K562 (cell line): Measurements from ENCODE around the gene ZDHHC11. TPM values are rescaled to one million over a fixed set of nuclear protein-coding genes. Genes with fewer than 3 reads are reported as not detected.
"Not testable (repeated sequence)": the region's sequence is repeated elsewhere in the genome, so short reads cannot be mapped to it uniquely, and the experiment has no call there.

Experiments used
- ATAC-seq: fragments of 200-7000 bp; cut with Tn5 transposase; 3 replicates; pipeline ENCODE4 v1.9.1; 2020; ENCODE audit warnings: moderate library complexity
- BruUV-seq: library from RNA; stranded (reverse); fragments of 400-500 nt; replicated peaks from 2 replicates; lab custom pipeline; 2021; lab: Mats Ljungman, UMichigan
- CTCF ChIA-PET: fragments of 300-600 bp; formaldehyde crosslinking; extraction: SDS; loops from one replicate; lab custom pipeline; 2021; ENCODE audit warnings: low intra/inter-chr PET ratio; lab: Yijun Ruan, JAX
- POLR2A ChIA-PET: fragments of 300-600, 350-650 bp; sonication (Branson Sonifier 250); formaldehyde crosslinking; extraction: SDS; loops from one replicate; lab custom pipeline; 2021; ENCODE audit warnings: antibody characterized with exemption, inconsistent platforms; lab: Yijun Ruan, JAX
- DNase-seq, 4 experiments: peaks; one replicate each; pipeline versions ENCODE4 v3.0.0 to v3.0.0-alpha.2; 2011 to 2018; ENCODE audit warnings: low spot score in 3 of 4, mixed read lengths in 3 of 4; ENCODE audit errors: extremely low read depth in 1 of 4
- FAIRE-seq: peaks from 2 replicates; lab custom pipeline; 2011; peaks lifted over from hg19 to GRCh38; lab: Jason Lieb, UNC
- H2AFZ ChIP-seq: 2 replicates; pipeline ENCODE4 v1.6.0; 2011; ENCODE audit warnings: low read depth, low read length, control low read depth, inconsistent platforms
- H3K27ac ChIP-seq: fragments of 200-600 bp; 3 replicates; pipeline ENCODE4 v1.8.0; 2011; ENCODE audit warnings: low read depth, mild to moderate bottlenecking, control low read depth, inconsistent platforms, low read length, moderate library complexity, mixed read lengths; ENCODE audit errors: extremely low read depth
- H3K27me3 ChIP-seq, 2 experiments: fragments of 300-600 bp in 1 of 2; 2 replicates in 1 of 2; 3 replicates in 1 of 2; pipeline versions ENCODE4 v1.6.0 to v1.8.0; 2011; ENCODE audit warnings: inconsistent platforms in 2 of 2, low read length in 2 of 2, mild to moderate bottlenecking in 1 of 2, mixed read lengths in 1 of 2, moderate library complexity in 1 of 2; ENCODE audit not compliant: control insufficient read depth in 2 of 2, insufficient read depth in 2 of 2
- H3K36me3 ChIP-seq: fragments of 300-600 bp; 3 replicates; pipeline ENCODE4 v1.8.0; 2011; ENCODE audit warnings: mild to moderate bottlenecking, low read length, inconsistent platforms; ENCODE audit not compliant: control insufficient read depth, insufficient read depth
- H3K4me1 ChIP-seq, 2 experiments: fragments of 200-600 bp in 1 of 2; replicated peaks in 1 of 2; 2 replicates in 1 of 2; 3 replicates in 1 of 2; pipeline versions ENCODE4 v1.5.1 to v1.8.0; 2011; ENCODE audit warnings: inconsistent platforms in 2 of 2, low read length in 2 of 2, mild to moderate bottlenecking in 1 of 2, mixed read lengths in 1 of 2, moderate library complexity in 1 of 2; ENCODE audit not compliant: control insufficient read depth in 2 of 2, insufficient read depth in 2 of 2
- H3K4me2 ChIP-seq: 2 replicates; pipeline ENCODE4 v1.6.1; 2011; ENCODE audit warnings: low read length, control low read depth, inconsistent platforms, mixed read lengths; ENCODE audit not compliant: insufficient read depth
- H3K4me3 ChIP-seq: fragments of 200-600 bp; sonication (generic), shearing (Covaris generic); 2 replicates; pipeline ENCODE4 v1.5.1; 2016; ENCODE audit warnings: control low read depth, inconsistent platforms
- H3K79me2 ChIP-seq: fragments of 200-600 bp; 3 replicates; pipeline ENCODE4 v1.8.0; 2011; ENCODE audit warnings: low read length, inconsistent platforms; ENCODE audit not compliant: control insufficient read depth, insufficient read depth
- H3K9ac ChIP-seq, 2 experiments: 2 replicates each; pipeline versions ENCODE4 v1.6.0 to v1.6.1; 2011; ENCODE audit warnings: low read depth in 2 of 2, low read length in 2 of 2, control low read depth in 1 of 2, inconsistent platforms in 1 of 2, mild to moderate bottlenecking in 1 of 2, mixed read lengths in 1 of 2; ENCODE audit not compliant: insufficient read depth in 1 of 2
- H3K9me1 ChIP-seq: one replicate; pipeline ENCODE4 v1.6.0; 2011; ENCODE audit warnings: inconsistent platforms, mild to moderate bottlenecking, low read length, moderate library complexity; ENCODE audit not compliant: control insufficient read depth, insufficient read depth
- H3K9me3 ChIP-seq: replicated peaks from 2 replicates; pipeline ENCODE4 v1.5.1; 2011; ENCODE audit warnings: low read depth, low read length, inconsistent platforms; ENCODE audit not compliant: control insufficient read depth, insufficient read depth
- H4K20me1 ChIP-seq: replicated peaks from 2 replicates; pipeline ENCODE4 v1.6.1; 2011; ENCODE audit warnings: low read length, inconsistent platforms, mixed read lengths; ENCODE audit not compliant: control insufficient read depth, insufficient read depth
- ARID1B ChIP-seq: fragments of 450-650 bp; IDR thresholded peaks from 2 replicates; pipeline ENCODE4 v1.6.1; 2016; ENCODE audit warnings: antibody characterized with exemption, mild to moderate bottlenecking, inconsistent platforms
- CBFA2T2 ChIP-seq: fragments of 450-650 bp; conservative IDR thresholded peaks from 2 replicates; pipeline ENCODE4 v1.6.1; 2017; ENCODE audit warnings: mild to moderate bottlenecking
- CBFA2T3 ChIP-seq: fragments of 450-650 bp; IDR thresholded peaks from 2 replicates; pipeline ENCODE4 v1.6.1; 2017
- DPF2 ChIP-seq: fragments of 450-650 bp; IDR thresholded peaks from 2 replicates; pipeline ENCODE4 v1.6.1; 2016
- GATA2 ChIP-seq: sonication (generic); formaldehyde crosslinking; IDR thresholded peaks from 2 replicates; pipeline ENCODE4 v1.4.0; 2020; ENCODE audit warnings: mild to moderate bottlenecking, missing genetic modification reagents
- HDAC1 ChIP-seq, 2 experiments: fragments of 450-650 bp; IDR thresholded peaks; 2 replicates each; pipeline ENCODE4 v1.6.1; 2016 to 2017; ENCODE audit warnings: inconsistent platforms in 1 of 2, mild to moderate bottlenecking in 1 of 2, moderate library complexity in 1 of 2
- HDAC2 ChIP-seq: fragments of 450-650 bp; IDR thresholded peaks from 2 replicates; pipeline ENCODE4 v1.6.1; 2016; ENCODE audit warnings: mild to moderate bottlenecking
- NCOR1 ChIP-seq: fragments of 450-650 bp; IDR thresholded peaks from 2 replicates; pipeline ENCODE4 v1.6.1; 2016; ENCODE audit warnings: mild to moderate bottlenecking, moderate library complexity
- NFIC ChIP-seq: fragments of 450-650 bp; IDR thresholded peaks from 2 replicates; pipeline ENCODE4 v1.6.1; 2017; ENCODE audit warnings: mild to moderate bottlenecking, inconsistent platforms
- RCOR1 ChIP-seq, 2 experiments: IDR thresholded peaks; 2 replicates each; pipeline ENCODE4 v1.6.1; 2012; ENCODE audit warnings: low read depth in 2 of 2, low read length in 2 of 2, borderline replicate concordance in 1 of 2, improper control_type of control experiment in 1 of 2
- REST ChIP-seq, 2 experiments: fragments of 450-650 bp; formaldehyde crosslinking in 1 of 2; IDR thresholded peaks; 2 replicates each; pipeline versions ENCODE4 v1.4.0 to v1.6.1; 2014 to 2020; ENCODE audit warnings: mild to moderate bottlenecking in 2 of 2, borderline replicate concordance in 1 of 2, low read depth in 1 of 2
- SMARCA4 ChIP-seq: fragments of 450-650 bp; IDR thresholded peaks from 2 replicates; pipeline ENCODE4 v1.6.1; 2016
- SOX6 ChIP-seq: fragments of 450-650 bp; IDR thresholded peaks from 2 replicates; pipeline ENCODE4 v1.6.1; 2014; ENCODE audit warnings: mild to moderate bottlenecking
- TEAD1 ChIP-seq, 2 experiments: fragments of 450-650 bp in 1 of 2; sonication (generic) in 1 of 2; formaldehyde crosslinking; IDR thresholded peaks; 2 replicates each; pipeline versions ENCODE4 v1.4.0 to v1.8.0; 2020 to 2022; ENCODE audit warnings: mild to moderate bottlenecking in 2 of 2, missing genetic modification reagents in 1 of 2
- TEAD2 ChIP-seq: fragments of 450-650 bp; IDR thresholded peaks from 2 replicates; pipeline ENCODE4 v1.6.1; 2016; ENCODE audit warnings: missing genetic modification characterization, control low read depth, missing compliant biosample characterization
- WGBS: fragments of 100-300 bp; shearing (Covaris generic); methylation state at CpG from one replicate; pipeline ENCODE4 v1.1.6; 2016; ENCODE audit warnings: low coverage, mixed read lengths; ENCODE audit not compliant: insufficient coverage; ENCODE audit errors: missing lambda C conversion rate; 5-methylcytosine and 5-hydroxymethylcytosine counted together
- in situ Hi-C: fragments of 300-500 bp; cut with MboI; formaldehyde crosslinking; loops from 4 replicates; pipeline ENCODE4 v1.15.0; 2018; ENCODE audit warnings: inconsistent platforms, mixed read lengths
- intact Hi-C: fragments of 100-400 bp; cut with micrococcal nuclease; formaldehyde crosslinking; loops from 2 replicates; pipeline ENCODE4 v1.14.2; 2022
- polyA plus RNA-seq, 8 experiments: library from polyadenylated mRNA; depleted of rRNA in 4 of 8; stranded (reverse) in 5 of 8; unstranded in 3 of 8; fragments of >200 nt; fragmentation: Nextera tagmentation in 2 of 8; fragmentation: Illumina TruSeq in 1 of 8; extraction: Ambion mirVana in 2 of 8; extraction: Trizol in 1 of 8; gene quantifications; 2 replicates each; pipeline versions ENCODE4 v1.2.1 to v1.2.3, GENCODE V29; 2011 to 2014; ENCODE audit warnings: inconsistent platforms in 1 of 8, missing spikeins in 1 of 8
- total RNA-seq, 7 experiments: library from RNA; depleted of rRNA in 6 of 7; stranded (reverse); fragments of >200 nt in 6 of 7; fragmentation: Illumina TruSeq in 2 of 7; extraction: Trizol in 2 of 7; gene quantifications; 2 replicates each; pipeline versions ENCODE4 v1.2.1 to v1.2.3, GENCODE V29; 2011 to 2021; ENCODE audit warnings: low replicate concordance in 1 of 7

Gene ZDHHC11
- total and polyA plus RNA-seq, 9 of the 15 experiments (the other 6 are each of a cell fraction or from before 2014, with no cell fraction given): 0.07 to 2.3 (median 0.52) TPM

- intact Hi-C loops; H4K20me1 ChIP-seq; H3K79me2 ChIP-seq; POLR2A ChIA-PET; H3K27me3 ChIP-seq; CTCF ChIA-PET; in situ Hi-C loops; H3K9me3 ChIP-seq; H3K4me1 ChIP-seq; BruUV-seq; H3K4me2 ChIP-seq; H3K9ac ChIP-seq; H3K9me1 ChIP-seq; H3K36me3 ChIP-seq; H3K27ac ChIP-seq; H3K4me3 ChIP-seq; H2AFZ ChIP-seq; TF ChIP-seq REST (CRISPR knock-in tag; IDR thresholded peaks at IDR 0.05; ENCODE audit: low read depth): not testable (repeated sequence)
- DNase-seq (peak in 3 of 4 experiments; percentile 35 to 52 (median 49)), ATAC-seq (peak; percentile 62), FAIRE-seq (peak; percentile 32)
- 2% methylated on average over 7 of the region's 7 CpGs for WGBS
- TF ChIP-seq REST (IDR thresholded peaks at IDR 0.05; ENCODE audit: borderline replicate concordance) (peak; percentile 49; the same call in 1 of the 2 replicates), TEAD1 (CRISPR knock-in tag; IDR thresholded peaks at IDR 0.05) (0 out of 4 replicates have a peak, but pooled peaks of 1 of the 2 experiments have one; percentile 51), RCOR1 (IDR thresholded peaks at IDR 0.05; ENCODE audit: borderline replicate concordance in 1 of 2, low read depth in 2 of 2, low read length in 2 of 2) (peak in 1 of 2 experiments; percentile 58; a peak in 1 of 4 replicates), HDAC2 (peak; percentile 51; the same call in 1 of the 2 replicates), ARID1B (peak; percentile 66), CBFA2T2 (peak; percentile 52), NCOR1 (peak; percentile 30; the same call in 1 of the 2 replicates), HDAC1 (IDR thresholded peaks at IDR 0.05) (0 out of 4 replicates have a peak, but pooled peaks of 1 of the 2 experiments have one; percentile 33), GATA2 (CRISPR knock-in tag) (peak; percentile 62), DPF2 (0 out of 2 replicates have a peak, but pooled peaks have one; percentile 14), TEAD2 (tag) (0 out of 2 replicates have a peak, but pooled peaks have one; percentile 52), CBFA2T3 (peak; percentile 76), NFIC (0 out of 2 replicates have a peak, but pooled peaks have one; percentile 16), SOX6 (peak; percentile 32; the same call in 1 of the 2 replicates), SMARCA4 (0 out of 2 replicates have a peak, but pooled peaks have one; percentile 25)
Measured at GRCh38 chr5:835933-836612, 14.7 kb downstream of the ZDHHC11 start.
